OCI-LY7 (cell line): ENCODE measurements around the gene SYNPO2.

Source experiments
- CTCF ChIP-seq: fragments of 200-600 bp; sonication (generic); conservative IDR thresholded peaks from 2 replicates; pipeline ENCODE4 v1.5.1; 2014; ENCODE audit warnings: mild to moderate bottlenecking, antibody characterized with exemption, low read length, moderate library complexity, mixed read lengths
- EZH2phosphoT487 ChIP-seq: fragments of 200-600 bp; sonication (generic); IDR thresholded peaks from 2 replicates; pipeline ENCODE4 v1.6.1; 2018; ENCODE audit warnings: low read depth, borderline replicate concordance, mild to moderate bottlenecking, mixed run types, antibody characterized with exemption, low read length, moderate library complexity, mixed read lengths

GRCh38 chr4:119011607-119011988 is 122.9 kb downstream of the SYNPO2 start:
- TF ChIP-seq CTCF (no peak), EZH2phosphoT487 (no peak)
